HEK293 (cell line): ENCODE measurements around the gene FRMD5.
A peak's percentile ranks its signal among the peaks of the same experiment; 100 is the strongest.

Experiments
- KLF1 ChIP-seq: fragments of 450-650 bp; formaldehyde crosslinking; IDR thresholded peaks from 2 replicates; pipeline ENCODE4 v1.5.1; 2016; ENCODE audit warnings: missing biosample characterization, missing genetic modification characterization
- SP2 ChIP-seq: fragments of 450-650 bp; formaldehyde crosslinking; IDR thresholded peaks from 2 replicates; pipeline ENCODE4 v1.5.1; 2016; ENCODE audit warnings: missing biosample characterization, missing genetic modification characterization
- YY2 ChIP-seq: fragments of 450-650 bp; formaldehyde crosslinking; IDR thresholded peaks from 2 replicates; pipeline ENCODE4 v1.5.1; 2016; ENCODE audit warnings: missing biosample characterization, missing genetic modification characterization
- ZBTB20 ChIP-seq: fragments of 450-650 bp; formaldehyde crosslinking; IDR thresholded peaks from 2 replicates; pipeline ENCODE4 v1.5.1; 2016; ENCODE audit warnings: missing biosample characterization, missing genetic modification characterization
- ZBTB7A ChIP-seq: fragments of 450-650 bp; formaldehyde crosslinking; IDR thresholded peaks from 2 replicates; pipeline ENCODE4 v1.5.1; 2016; ENCODE audit warnings: low read depth, missing biosample characterization, missing genetic modification characterization
- ZNF132 ChIP-seq: fragments of 450-650 bp; formaldehyde crosslinking; IDR thresholded peaks from 2 replicates; pipeline ENCODE4 v1.5.1; 2017; ENCODE audit warnings: missing biosample characterization, missing genetic modification characterization, borderline replicate concordance
- ZNF157 ChIP-seq: fragments of 450-650 bp; formaldehyde crosslinking; IDR thresholded peaks from 2 replicates; pipeline ENCODE4 v1.5.1; 2016; ENCODE audit warnings: missing biosample characterization, missing genetic modification characterization
- ZNF221 ChIP-seq: fragments of 450-650 bp; formaldehyde crosslinking; IDR thresholded peaks from 2 replicates; pipeline ENCODE4 v1.5.1; 2017; ENCODE audit warnings: missing biosample characterization, missing genetic modification characterization, borderline replicate concordance
- ZNF24 ChIP-seq: fragments of 450-650 bp; formaldehyde crosslinking; IDR thresholded peaks from 2 replicates; pipeline ENCODE4 v1.5.1; 2016; ENCODE audit warnings: missing biosample characterization, missing genetic modification characterization
- ZNF433 ChIP-seq: fragments of 450-650 bp; formaldehyde crosslinking; IDR thresholded peaks from 2 replicates; pipeline ENCODE4 v1.5.1; 2016; ENCODE audit warnings: missing biosample characterization, missing genetic modification characterization, low read depth
- ZNF510 ChIP-seq: fragments of 450-650 bp; formaldehyde crosslinking; IDR thresholded peaks from 2 replicates; pipeline ENCODE4 v1.5.1; 2018; ENCODE audit warnings: mild to moderate bottlenecking, missing genetic modification characterization, missing biosample characterization; ENCODE audit not compliant: insufficient replicate concordance
- ZNF560 ChIP-seq: fragments of 450-650 bp; formaldehyde crosslinking; IDR thresholded peaks from 2 replicates; pipeline ENCODE4 v1.5.1; 2017; ENCODE audit warnings: missing biosample characterization, missing genetic modification characterization, borderline replicate concordance
- ZNF621 ChIP-seq: fragments of 450-650 bp; formaldehyde crosslinking; IDR thresholded peaks from 2 replicates; pipeline ENCODE4 v1.5.1; 2017; ENCODE audit warnings: missing biosample characterization, missing genetic modification characterization
- ZNF626 ChIP-seq: fragments of 450-650 bp; sonication (Bioruptor Pico); formaldehyde crosslinking; IDR thresholded peaks from 2 replicates; pipeline ENCODE4 v1.5.1; 2018; ENCODE audit warnings: missing biosample characterization, missing genetic modification characterization, inconsistent platforms
- ZNF707 ChIP-seq: fragments of 450-650 bp; formaldehyde crosslinking; IDR thresholded peaks from 2 replicates; pipeline ENCODE4 v1.5.1; 2016; ENCODE audit warnings: missing biosample characterization, missing genetic modification characterization
- TF ChIP-seq, protein P1 (sequence below): fragments of 450-650 bp; formaldehyde crosslinking; IDR thresholded peaks from 2 replicates; pipeline ENCODE4 v1.5.1; 2016; ENCODE audit warnings: missing biosample characterization, missing genetic modification characterization
- TF ChIP-seq, protein P2 (sequence below): fragments of 450-650 bp; formaldehyde crosslinking; IDR thresholded peaks from 2 replicates; pipeline ENCODE4 v1.5.1; 2016; ENCODE audit warnings: missing biosample characterization, missing genetic modification characterization, low read depth
- TF ChIP-seq, protein P3 (sequence below): fragments of 450-650 bp; formaldehyde crosslinking; IDR thresholded peaks from 2 replicates; pipeline ENCODE4 v1.5.1; 2016; ENCODE audit warnings: missing biosample characterization, missing genetic modification characterization
- TF ChIP-seq, protein P4 (sequence below): sonication (generic); formaldehyde crosslinking; IDR thresholded peaks from 2 replicates; pipeline ENCODE4 v1.8.1; 2022; ENCODE audit warnings: mild to moderate bottlenecking, moderate library complexity, missing genetic modification reagents
- TF ChIP-seq, protein P5 (sequence below): fragments of 450-650 bp; formaldehyde crosslinking; IDR thresholded peaks from 2 replicates; pipeline ENCODE4 v1.5.1; 2016; ENCODE audit warnings: missing biosample characterization, missing genetic modification characterization, borderline replicate concordance
- TF ChIP-seq, protein P6 (sequence below): fragments of 450-650 bp; formaldehyde crosslinking; IDR thresholded peaks from 2 replicates; pipeline ENCODE4 v1.5.1; 2016; ENCODE audit warnings: missing biosample characterization, missing genetic modification characterization

The FRMD5 gene

DNA sequence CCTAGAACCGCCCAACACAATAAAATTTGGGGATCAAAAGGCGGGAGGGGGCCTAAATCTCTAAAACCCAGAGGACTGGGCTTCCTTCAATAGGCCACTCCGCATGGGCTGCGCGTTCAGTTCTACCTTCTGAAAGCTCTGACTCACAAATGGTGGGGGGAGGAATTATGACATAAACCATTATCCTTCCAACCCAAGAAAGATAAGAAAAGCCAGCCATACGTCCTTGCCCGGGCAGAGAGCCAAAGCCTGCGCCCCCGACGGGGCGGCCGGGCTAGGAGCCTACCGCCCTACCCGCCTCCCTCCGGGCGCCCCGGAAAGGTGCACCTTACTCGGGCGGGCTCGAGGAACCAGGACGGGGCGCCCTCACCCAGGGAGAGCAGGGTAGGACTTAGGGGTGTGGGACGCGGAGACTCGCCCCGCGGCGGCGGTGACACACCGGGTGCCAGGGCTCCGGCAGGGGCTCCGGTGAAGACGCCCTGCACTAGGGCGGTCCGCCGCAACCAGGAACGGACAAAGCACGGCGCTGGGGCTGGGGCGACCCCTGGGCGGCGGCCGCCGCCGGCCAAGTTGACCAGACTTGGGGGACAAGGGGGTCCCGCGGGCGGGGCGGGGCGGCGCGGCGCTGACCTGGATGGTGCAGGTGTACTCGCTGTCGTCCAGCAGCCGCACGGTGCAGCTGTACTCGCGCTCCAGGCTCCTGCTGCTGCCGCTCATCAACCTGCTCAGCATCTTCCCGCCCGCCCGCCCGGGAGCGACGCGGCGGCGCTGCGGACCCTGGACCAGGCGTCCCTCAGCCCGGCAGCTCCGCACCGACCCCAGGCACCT is 534 bp downstream of the FRMD5 start (continued):
- TF ChIP-seq, protein P1, sequence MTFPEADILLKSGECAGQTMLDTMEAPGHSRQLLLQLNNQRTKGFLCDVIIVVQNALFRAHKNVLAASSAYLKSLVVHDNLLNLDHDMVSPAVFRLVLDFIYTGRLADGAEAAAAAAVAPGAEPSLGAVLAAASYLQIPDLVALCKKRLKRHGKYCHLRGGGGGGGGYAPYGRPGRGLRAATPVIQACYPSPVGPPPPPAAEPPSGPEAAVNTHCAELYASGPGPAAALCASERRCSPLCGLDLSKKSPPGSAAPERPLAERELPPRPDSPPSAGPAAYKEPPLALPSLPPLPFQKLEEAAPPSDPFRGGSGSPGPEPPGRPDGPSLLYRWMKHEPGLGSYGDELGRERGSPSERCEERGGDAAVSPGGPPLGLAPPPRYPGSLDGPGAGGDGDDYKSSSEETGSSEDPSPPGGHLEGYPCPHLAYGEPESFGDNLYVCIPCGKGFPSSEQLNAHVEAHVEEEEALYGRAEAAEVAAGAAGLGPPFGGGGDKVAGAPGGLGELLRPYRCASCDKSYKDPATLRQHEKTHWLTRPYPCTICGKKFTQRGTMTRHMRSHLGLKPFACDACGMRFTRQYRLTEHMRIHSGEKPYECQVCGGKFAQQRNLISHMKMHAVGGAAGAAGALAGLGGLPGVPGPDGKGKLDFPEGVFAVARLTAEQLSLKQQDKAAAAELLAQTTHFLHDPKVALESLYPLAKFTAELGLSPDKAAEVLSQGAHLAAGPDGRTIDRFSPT = peak; percentile 84
- TF ChIP-seq ZNF510 (tag by site-specific recombination) (no peak), ZNF157 (no peak), ZNF707 (no peak), ZBTB20 (tag by site-specific recombination) (peak; percentile 86), ZNF132 (tag by site-specific recombination) (no peak), ZNF433 (no peak), KLF1 (tag by site-specific recombination) (peak; percentile 69), ZNF221 (tag by site-specific recombination) (no peak), SP2 (tag by site-specific recombination) (peak; percentile 64), ZNF560 (tag by site-specific recombination) (no peak), ZNF626 (tag by site-specific recombination) (no peak), ZNF24 (tag by site-specific recombination) (no peak), ZNF621 (tag by site-specific recombination) (no peak), ZBTB7A (tag by site-specific recombination) (0 out of 2 replicates have a peak, but pooled peaks have one; percentile 34), YY2 (tag by site-specific recombination) (no peak)
- TF ChIP-seq, protein P2, sequence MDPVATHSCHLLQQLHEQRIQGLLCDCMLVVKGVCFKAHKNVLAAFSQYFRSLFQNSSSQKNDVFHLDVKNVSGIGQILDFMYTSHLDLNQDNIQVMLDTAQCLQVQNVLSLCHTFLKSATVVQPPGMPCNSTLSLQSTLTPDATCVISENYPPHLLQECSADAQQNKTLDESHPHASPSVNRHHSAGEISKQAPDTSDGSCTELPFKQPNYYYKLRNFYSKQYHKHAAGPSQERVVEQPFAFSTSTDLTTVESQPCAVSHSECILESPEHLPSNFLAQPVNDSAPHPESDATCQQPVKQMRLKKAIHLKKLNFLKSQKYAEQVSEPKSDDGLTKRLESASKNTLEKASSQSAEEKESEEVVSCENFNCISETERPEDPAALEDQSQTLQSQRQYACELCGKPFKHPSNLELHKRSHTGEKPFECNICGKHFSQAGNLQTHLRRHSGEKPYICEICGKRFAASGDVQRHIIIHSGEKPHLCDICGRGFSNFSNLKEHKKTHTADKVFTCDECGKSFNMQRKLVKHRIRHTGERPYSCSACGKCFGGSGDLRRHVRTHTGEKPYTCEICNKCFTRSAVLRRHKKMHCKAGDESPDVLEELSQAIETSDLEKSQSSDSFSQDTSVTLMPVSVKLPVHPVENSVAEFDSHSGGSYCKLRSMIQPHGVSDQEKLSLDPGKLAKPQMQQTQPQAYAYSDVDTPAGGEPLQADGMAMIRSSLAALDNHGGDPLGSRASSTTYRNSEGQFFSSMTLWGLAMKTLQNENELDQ (tag by site-specific recombination) = no peak
- TF ChIP-seq, protein P3, sequence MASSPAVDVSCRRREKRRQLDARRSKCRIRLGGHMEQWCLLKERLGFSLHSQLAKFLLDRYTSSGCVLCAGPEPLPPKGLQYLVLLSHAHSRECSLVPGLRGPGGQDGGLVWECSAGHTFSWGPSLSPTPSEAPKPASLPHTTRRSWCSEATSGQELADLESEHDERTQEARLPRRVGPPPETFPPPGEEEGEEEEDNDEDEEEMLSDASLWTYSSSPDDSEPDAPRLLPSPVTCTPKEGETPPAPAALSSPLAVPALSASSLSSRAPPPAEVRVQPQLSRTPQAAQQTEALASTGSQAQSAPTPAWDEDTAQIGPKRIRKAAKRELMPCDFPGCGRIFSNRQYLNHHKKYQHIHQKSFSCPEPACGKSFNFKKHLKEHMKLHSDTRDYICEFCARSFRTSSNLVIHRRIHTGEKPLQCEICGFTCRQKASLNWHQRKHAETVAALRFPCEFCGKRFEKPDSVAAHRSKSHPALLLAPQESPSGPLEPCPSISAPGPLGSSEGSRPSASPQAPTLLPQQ (tag by site-specific recombination) = peak; percentile 54
- TF ChIP-seq, protein P4, sequence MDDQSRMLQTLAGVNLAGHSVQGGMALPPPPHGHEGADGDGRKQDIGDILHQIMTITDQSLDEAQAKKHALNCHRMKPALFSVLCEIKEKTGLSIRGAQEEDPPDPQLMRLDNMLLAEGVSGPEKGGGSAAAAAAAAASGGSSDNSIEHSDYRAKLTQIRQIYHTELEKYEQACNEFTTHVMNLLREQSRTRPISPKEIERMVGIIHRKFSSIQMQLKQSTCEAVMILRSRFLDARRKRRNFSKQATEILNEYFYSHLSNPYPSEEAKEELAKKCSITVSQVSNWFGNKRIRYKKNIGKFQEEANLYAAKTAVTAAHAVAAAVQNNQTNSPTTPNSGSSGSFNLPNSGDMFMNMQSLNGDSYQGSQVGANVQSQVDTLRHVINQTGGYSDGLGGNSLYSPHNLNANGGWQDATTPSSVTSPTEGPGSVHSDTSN = no peak
- TF ChIP-seq, protein P5, sequence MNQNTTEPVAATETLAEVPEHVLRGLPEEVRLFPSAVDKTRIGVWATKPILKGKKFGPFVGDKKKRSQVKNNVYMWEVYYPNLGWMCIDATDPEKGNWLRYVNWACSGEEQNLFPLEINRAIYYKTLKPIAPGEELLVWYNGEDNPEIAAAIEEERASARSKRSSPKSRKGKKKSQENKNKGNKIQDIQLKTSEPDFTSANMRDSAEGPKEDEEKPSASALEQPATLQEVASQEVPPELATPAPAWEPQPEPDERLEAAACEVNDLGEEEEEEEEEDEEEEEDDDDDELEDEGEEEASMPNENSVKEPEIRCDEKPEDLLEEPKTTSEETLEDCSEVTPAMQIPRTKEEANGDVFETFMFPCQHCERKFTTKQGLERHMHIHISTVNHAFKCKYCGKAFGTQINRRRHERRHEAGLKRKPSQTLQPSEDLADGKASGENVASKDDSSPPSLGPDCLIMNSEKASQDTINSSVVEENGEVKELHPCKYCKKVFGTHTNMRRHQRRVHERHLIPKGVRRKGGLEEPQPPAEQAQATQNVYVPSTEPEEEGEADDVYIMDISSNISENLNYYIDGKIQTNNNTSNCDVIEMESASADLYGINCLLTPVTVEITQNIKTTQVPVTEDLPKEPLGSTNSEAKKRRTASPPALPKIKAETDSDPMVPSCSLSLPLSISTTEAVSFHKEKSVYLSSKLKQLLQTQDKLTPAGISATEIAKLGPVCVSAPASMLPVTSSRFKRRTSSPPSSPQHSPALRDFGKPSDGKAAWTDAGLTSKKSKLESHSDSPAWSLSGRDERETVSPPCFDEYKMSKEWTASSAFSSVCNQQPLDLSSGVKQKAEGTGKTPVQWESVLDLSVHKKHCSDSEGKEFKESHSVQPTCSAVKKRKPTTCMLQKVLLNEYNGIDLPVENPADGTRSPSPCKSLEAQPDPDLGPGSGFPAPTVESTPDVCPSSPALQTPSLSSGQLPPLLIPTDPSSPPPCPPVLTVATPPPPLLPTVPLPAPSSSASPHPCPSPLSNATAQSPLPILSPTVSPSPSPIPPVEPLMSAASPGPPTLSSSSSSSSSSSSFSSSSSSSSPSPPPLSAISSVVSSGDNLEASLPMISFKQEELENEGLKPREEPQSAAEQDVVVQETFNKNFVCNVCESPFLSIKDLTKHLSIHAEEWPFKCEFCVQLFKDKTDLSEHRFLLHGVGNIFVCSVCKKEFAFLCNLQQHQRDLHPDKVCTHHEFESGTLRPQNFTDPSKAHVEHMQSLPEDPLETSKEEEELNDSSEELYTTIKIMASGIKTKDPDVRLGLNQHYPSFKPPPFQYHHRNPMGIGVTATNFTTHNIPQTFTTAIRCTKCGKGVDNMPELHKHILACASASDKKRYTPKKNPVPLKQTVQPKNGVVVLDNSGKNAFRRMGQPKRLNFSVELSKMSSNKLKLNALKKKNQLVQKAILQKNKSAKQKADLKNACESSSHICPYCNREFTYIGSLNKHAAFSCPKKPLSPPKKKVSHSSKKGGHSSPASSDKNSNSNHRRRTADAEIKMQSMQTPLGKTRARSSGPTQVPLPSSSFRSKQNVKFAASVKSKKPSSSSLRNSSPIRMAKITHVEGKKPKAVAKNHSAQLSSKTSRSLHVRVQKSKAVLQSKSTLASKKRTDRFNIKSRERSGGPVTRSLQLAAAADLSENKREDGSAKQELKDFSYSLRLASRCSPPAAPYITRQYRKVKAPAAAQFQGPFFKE (tag by site-specific recombination) = no peak
- TF ChIP-seq, protein P6, sequence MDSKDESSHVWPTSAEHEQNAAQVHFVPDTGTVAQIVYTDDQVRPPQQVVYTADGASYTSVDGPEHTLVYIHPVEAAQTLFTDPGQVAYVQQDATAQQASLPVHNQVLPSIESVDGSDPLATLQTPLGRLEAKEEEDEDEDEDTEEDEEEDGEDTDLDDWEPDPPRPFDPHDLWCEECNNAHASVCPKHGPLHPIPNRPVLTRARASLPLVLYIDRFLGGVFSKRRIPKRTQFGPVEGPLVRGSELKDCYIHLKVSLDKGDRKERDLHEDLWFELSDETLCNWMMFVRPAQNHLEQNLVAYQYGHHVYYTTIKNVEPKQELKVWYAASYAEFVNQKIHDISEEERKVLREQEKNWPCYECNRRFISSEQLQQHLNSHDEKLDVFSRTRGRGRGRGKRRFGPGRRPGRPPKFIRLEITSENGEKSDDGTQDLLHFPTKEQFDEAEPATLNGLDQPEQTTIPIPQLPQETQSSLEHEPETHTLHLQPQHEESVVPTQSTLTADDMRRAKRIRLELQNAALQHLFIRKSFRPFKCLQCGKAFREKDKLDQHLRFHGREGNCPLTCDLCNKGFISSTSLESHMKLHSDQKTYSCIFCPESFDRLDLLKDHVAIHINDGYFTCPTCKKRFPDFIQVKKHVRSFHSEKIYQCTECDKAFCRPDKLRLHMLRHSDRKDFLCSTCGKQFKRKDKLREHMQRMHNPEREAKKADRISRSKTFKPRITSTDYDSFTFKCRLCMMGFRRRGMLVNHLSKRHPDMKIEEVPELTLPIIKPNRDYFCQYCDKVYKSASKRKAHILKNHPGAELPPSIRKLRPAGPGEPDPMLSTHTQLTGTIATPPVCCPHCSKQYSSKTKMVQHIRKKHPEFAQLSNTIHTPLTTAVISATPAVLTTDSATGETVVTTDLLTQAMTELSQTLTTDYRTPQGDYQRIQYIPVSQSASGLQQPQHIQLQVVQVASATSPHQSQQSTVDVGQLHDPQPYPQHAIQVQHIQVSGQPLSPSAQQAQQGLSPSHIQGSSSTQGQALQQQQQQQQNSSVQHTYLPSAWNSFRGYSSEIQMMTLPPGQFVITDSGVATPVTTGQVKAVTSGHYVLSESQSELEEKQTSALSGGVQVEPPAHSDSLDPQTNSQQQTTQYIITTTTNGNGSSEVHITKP = peak; percentile 34; the same call in 1 of the 2 replicates
